Occipital lobe (tissue), 2 donors: ENCODE data around the gene USF2. TPM values are rescaled to one million over a fixed set of nuclear protein-coding genes. Genes with fewer than 3 reads are reported as not detected.
"Not testable (repeated sequence)": the region's sequence is repeated elsewhere in the genome, so short reads cannot be mapped to it uniquely, and the experiment has no call there.

ENCODE experiments used
- DNase-seq: peaks from one replicate; lab custom pipeline; 2025; lab: John Stamatoyannopoulos, UW
- total RNA-seq: library from RNA; depleted of rRNA; stranded (reverse); fragments of >200 nt; gene quantifications from one replicate; pipeline ENCODE4 v1.2.3, GENCODE V29; 2014

Gene USF2
- total RNA-seq, 1 donor from 2014 or later: 36.0 TPM

DNA sequence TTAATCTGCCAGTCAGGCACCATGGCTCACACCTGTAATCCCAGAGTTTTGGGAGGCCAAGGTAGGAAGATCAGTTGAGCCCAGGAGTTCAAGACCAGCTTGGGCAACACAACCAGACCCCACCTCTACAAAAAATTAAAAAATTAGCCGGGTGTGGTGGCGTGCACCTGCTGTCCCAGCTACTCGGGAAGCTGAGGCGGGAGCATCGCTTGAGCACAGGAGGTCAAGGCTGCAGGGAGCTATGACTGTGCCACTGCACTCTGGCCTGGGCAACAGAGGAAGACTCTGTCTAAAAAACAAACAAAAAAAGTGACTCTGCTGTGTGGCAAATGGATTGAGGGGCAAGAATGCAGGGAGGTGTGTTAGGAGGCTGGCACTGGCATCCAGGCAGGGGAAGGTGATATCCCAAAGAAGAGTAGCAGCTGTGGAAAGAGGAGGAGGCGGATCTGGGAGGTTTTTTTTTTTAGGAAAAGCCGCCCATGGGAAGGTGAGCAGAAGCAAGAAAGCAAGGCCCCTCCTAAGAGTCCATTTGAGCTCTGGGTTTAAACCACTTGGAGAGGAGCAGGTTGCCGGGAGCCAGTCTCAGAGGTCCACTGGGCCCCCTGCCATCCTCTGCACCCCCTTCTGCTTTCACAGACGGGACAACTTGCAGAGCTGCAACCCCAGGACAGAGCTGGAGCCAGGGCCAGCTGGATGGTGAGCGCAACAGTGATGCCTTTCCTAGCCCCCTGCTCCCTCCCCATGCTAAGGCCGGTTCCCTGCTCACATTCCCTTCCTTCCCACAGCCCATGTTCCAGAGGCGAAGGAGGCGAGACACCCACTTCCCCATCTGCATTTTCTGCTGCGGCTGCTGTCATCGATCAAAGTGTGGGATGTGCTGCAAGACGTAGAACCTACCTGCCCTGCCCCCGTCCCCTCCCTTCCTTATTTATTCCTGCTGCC lies 15.7 kb downstream of the USF2 start:
- no peak for DNase-seq

DNA sequence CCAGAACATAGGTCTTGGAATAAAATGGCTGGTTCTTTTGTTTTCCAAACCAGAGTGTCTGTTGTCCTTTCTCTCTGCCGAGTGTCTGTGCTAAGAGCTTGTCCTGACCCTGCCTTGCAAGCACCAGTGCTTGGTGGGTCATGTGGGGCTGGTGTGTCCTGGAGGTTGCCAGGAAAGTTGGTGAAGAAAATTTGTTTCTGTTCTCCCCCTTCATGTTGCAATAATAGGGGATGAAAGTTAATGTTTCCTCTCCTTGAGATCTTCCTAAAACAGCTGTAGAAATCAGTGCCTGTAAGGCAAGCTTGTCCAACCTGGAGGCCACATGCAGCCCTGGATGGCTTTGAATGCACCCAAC lies 16.3 kb downstream of the USF2 start:
- DNase-seq: no peak

DNA sequence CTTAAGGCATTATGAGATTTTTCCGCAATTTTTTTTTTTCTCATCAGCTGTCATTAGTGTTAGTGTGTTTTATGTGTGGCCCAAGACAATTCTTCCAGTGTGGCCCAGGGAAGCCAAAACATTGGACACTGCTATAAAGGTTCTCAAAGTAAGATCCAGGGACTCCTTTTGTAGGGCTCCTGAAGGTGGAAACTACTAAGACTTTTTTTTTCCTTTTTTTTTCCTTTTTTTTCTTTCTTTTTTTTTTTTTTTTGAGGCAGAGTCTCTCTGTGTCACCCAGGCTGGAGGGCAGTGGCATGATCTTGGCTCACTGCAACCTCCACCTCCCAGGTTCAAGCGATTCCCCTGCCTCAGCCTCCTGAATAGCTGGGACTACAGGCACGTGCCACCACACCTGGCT lies 16.7 kb downstream of the USF2 start:
- DNase-seq: not testable (repeated sequence)

DNA sequence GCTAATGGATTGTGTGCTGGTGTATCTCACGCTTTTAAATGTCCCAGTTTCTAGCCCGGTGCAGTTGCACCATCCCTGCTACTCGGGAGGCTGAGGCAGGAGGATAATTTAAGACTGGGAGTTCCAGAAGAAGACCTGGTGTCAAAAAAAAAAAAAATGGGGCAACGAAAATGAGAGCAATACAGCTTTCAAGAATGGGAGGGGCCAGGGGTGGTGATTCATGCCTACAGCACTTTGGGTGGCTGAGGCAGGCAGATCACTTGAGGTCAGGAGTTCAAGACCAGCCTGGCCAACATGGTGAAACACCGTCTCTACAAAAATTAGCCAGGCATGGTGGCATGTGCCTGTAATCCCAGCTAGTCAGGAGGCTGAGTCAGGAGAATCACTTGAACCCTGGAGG lies 17.3 kb downstream of the USF2 start:
- DNase-seq: not testable (repeated sequence)

DNA sequence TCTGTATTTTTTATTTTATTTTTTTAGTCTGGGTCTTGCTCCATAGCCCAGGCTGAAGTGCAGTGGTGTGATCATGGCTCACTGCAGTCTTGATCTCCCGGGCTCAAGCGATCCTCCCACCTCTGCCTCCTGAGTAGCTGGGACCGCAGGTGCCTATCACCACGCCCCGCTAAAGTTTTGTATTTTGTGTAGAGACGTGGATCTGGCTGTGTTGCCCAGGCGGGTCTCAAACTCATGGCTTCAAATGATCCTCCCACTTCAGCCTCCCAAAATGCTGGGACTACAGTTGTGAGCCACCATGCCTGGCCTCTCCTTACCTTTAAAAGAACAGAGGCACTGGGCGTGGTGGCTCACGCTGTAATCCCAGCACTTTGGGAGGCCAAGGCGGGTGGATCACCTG lies 19.0 kb downstream of the USF2 start:
- no peak for DNase-seq

DNA sequence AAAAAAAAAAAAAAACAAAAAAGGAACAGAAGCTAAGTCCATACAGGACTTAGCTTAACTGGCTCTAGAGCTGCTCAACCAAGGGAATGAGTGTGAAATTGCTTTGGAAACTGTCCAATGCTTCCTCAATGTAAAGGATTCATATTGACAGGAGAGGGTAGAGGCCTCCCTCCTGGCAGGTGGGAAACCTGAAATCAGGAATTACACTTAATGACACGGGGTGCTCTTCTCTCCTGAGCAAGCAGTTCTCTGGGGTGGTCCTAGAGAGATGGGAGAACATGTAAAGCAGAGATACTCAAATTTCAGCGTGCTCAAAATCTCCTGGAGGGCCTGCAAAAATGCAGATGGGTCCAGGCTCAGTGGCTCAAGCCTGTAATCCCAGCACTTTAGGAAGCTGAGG lies 19.6 kb downstream of the USF2 start:
- no peak for DNase-seq

DNA sequence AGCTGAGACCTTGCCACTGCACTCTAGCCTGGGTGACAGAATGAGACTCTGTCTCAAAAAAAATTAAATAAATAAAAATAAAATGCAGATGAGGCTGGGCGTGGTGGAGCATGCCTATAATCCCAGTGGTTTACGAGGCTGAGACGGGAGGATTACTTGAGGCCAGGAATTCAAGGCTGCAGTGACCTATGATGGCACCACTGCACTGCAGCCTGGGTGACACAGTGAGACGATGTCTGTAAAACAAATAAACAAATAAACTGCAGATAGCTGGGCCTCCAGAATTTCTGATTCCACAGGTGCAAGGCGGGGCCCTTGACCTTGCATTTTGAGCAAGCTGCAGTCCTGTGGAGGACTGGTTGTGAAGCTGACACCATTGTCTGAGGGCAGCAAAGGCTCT lies 20.1 kb downstream of the USF2 start:
- DNase-seq: no peak

DNA sequence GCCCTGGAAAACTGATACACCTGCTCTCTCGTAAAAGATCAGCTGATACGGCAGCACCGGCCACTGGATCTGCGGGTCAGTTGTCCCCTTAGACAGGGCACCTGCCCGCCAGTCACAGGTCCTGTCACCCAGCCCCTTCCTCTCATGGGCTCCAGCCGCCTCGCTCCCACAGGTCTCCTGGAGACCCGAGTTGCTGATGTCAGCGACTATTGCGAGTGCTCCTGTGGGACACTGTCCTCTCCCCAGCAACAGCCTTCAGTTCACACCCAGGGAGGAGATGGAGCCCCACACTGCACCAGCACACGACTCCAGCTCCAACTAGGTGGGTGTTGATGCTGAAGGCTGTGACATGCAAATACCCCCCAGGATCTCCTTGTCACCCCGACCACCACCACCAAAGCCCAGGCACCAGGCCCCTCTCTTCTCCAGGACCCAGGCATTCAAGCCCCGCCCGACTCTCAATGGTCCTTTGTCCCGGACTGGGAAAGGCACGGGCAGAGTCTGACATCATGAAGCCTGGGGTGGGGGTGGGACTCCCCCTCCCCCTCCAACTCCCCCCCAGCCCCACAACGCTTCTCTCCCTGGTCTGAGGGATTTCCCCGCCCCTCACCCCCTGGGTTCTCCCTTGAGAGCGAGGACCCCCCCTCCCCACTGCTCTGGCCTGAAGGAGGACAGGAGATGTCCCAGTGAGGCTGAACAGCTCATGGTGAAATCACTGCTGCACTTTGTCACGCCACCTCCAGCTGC lies 21.8 kb downstream of the USF2 start:
- peak; percentile 53 for DNase-seq

DNA sequence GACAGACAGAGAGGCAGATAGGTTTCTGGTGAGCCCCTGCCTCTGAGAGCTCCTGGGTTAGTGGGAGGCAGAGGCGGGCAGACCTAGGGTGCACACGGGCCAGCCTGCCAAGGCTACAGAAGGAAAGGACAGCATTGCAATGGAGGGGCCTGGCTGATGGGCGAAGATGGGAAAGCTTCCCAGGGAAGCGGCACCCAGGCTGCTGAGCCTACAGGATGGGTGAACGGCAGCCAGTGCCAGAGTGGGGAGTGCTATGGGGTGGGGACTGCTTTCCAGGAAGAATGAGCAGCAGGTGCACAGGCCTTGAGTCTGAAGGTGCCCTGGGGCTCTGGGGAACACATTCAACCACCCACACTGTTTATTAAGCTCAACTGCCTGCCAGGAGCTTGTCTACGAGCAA lies 22.5 kb downstream of the USF2 start:
- no peak for DNase-seq

DNA sequence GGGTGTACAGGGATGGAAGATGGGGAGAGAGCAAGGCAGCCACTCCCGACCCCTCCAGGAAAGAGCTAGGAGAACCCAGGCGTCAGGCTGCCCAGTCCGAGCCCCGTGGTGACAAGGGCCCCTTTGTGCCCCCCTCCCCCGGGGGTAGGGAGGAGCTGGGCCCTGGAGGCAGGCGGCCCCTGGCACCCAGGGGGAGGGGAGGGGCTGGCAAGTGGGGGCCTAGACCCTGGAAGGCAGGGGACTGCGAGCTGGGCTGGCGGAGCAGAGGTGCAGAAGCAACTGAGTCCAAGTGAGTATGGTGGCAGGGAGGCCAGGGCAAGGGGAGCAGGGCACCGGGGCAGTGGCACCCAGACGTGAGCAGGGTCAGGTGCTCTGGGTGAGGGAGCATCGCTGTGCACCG lies 23.2 kb downstream of the USF2 start, which contains the start of gene MAG:
Gene MAG (plus strand): TSS at position 246 of the 400 bp plus-strand sequence. CDS start 3,248 bp downstream, outside the sequence.
- peak; percentile 77 for DNase-seq

DNA sequence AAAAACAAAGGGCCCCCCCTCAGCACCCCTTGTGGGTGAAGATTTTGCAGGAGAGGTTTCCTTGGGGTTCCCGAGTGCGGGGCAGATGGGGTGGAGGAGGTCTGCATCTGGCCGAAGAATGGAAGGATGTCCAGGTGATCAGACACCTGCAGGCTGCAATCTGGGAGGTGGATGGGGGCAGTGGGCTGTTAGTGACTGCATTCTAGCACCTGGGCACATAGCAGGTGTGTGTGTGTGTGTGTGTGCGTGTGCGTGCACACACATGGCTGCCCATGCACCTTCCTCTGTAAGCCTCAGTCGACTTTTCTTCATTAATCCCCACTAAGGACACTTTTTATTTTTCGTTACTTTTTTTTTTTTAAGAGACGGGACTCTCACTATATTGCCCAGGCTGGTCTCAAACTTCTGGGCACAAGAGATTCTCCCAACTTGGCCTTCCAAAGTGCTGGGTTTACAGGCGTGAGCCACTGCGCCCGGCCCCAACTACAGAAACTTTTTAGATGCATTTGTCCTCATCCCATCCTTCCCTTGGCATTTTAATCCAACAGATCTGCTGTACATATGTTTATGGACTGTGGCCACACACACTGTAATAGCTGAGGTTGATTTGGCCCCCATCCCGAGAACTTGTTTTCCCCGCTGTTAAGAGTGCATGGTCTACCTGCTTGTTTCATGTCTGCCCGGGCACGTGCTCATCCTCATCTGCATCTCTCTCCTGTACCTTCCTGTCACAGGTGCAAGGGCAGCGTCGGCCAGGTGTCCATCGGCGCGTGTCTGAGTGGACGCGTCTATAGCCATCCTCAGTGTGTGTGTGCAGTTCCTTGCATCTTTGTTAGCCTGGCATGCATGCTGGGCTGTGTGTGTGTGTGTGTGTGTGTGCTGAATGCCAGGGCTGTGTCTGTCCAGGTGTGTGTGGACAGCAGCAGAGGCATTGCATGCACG lies 23.9 kb downstream of the USF2 start:
- DNase-seq: no peak

DNA sequence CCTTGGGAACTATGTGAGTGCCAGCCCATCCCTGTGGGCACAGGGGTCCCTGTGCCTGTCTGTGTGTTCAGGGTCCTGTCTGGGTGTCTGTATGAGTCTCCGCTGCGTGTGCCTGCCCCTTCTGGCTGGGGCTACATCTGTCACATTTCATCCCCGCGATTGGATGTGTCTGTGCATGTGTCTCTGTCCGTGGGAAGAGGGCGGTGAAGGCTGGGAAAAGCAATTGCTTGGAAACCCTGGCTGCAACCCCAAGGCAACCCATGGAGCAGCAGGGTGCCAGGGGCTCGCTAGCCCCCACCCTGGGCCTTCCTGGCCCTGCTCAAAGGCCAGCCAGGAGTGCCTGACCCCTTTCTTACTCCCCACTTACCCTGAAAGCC lies 24.6 kb downstream of the USF2 start:
- DNase-seq: peak; percentile 52

DNA sequence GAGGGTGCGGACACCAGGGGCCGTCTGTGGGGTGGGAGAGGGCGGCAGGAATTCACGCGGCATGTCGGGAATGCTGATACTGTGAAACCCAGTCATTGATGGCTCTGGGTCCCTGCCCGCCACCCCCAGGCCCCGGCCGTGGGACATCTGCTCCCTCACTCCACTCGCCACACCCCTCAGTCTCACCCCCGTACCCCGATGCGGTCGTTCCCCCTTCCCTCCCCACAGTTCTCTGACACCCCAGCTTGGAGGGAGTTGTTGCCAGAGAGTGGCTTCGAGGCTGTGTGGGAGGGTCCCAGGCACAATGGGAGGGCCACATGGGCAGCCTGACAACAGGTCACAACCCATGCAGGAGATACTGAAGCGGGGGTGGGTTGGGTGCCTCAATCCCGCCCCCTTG lies 25.0 kb downstream of the USF2 start:
- no peak for DNase-seq

DNA sequence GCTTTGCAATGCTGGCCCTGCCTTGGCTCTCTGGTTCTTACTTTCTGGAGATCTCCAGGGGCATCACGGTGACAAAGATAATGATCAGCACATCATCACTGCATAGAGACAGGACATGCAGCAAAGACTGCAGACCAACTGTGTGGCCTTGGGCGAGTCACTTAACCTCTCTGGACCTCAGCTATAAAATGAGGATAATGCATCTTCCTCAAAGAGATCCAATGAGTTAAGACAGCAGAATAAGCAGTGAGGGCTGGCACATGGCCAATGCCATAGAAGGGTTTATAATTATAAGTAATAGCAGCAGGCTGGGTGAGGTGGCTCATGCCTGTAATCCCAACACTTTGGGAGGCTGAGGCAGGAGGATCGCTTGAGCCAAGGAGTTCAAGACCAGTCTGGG lies 25.6 kb downstream of the USF2 start:
- DNase-seq: no peak

DNA sequence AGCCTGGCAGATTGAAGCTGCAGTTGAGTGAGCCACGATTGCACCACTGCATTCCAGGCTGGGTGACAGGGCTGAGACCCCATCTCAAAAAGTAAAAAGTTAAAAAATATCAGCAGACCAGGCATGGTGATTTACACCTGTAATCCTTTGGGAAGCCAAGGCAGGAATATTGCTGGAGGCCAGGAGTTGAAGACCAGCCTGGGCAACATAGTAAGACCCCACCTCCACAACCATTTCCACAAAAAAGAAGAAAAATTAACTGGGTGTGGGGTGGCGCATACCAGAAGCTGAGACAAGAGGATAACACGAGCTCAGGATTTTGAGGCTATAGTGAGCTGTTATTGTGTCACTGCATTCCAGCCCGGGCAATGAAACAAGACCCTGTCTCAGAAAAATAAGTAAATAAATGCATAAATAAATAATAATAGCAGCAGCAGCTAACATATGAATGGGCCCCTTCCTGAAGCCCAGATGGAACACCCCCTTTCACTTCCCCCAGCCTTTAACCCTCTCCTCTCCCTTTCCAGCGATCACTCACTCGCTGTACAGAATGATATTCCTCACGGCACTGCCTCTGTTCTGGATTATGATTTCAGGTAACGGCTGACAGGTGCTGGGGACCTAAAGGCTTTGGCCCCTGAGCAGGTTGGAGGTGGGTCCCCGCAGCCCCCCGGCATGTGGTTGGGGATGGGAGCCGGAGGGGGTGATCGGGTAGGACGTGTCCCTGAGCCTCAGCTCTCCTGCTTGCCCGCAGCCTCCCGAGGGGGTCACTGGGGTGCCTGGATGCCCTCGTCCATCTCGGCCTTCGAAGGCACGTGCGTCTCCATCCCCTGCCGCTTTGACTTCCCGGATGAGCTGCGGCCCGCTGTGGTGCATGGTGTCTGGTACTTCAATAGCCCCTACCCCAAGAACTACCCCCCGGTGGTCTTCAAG lies 26.4 kb downstream of the USF2 start:
- DNase-seq: no peak

DNA sequence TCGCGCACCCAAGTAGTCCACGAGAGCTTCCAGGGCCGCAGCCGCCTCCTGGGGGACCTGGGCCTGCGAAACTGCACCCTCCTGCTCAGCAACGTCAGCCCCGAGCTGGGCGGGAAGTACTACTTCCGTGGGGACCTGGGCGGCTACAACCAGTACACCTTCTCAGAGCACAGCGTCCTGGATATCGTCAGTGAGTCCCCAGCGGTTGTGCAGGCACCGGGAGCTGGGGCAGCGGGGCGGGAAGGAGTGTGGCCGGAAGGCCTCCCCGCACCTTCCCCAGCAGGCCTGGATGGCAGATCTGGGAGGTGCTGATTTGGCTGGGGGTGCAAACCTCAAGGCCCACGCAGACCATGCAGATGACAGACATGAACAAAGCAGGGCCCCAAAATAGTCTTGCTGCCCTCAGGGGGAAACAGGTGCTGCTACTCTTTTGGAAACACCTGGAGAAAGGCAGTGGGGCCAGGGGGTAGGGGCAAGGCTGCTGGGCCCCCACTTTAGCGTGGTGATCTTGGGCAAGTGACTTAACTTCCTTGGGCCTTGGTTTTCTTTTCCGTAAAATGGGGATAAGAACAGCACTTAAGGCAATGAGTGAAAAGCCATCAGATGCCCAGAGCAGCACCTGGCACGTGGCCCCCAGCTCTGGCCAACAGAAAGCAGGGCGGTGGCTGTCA lies 27.2 kb downstream of the USF2 start:
- DNase-seq: no peak

DNA sequence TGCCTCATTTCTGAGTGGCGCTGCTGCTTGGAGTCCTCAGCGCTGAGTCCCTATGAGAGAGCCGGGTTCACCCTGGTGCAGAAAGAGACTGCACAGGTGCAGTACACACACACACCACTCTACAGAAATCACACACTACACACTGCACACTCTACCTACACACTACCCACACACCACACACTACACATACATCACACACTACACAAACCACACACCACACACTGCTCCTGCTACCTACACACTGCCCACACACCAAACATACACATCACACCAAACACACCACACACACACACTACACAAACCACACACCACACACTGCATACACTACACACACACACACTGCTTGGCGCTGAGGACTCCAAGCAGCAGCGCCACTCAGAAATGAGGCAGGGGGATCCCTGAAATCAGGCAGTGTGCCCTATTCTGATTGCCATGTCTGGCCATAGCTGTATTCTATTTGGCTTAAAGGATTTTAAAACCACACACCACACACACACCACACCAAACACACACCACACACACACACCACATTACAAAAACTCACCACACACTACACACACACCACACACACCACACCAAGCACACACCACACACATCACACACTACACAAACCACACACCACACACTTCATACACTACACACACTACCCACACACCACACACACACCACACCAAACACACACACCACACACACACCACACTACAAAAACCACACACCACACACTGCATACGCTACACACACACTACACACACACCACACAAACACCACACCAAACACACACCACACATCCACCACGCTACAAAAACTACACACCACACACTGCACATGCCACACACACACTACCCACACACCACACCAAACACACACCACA lies 28.1 kb downstream of the USF2 start:
- no peak for DNase-seq

DNA sequence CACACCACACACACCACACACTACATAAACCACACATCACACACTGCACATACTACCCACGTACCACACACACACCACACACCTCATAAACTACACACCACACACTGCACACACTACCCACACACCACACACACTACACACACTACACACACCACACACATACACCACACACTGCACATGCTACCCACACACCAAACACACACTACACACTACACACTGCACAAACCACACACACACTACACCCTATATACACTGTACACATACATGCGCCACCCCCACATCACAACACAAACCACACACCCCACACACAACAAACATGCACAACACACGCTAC lies 28.7 kb downstream of the USF2 start:
- DNase-seq: no peak

DNA sequence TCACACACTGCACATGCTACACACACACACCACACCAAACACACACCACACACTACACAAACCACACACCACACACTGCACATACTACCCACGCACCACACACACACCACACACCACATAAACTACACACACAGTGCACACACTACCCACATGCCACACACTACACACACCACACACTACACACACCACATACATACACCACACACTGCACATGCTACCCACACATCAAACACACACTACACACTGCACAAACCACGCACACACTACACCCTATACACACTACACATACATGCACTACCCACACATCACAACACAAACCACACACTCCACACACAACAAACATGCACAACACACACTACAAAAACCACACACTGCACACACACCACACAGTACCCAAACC lies 29.2 kb downstream of the USF2 start:
- no peak for DNase-seq
